ENCODE measurements around the gene LIN9. TPM values are rescaled to one million over a fixed set of nuclear protein-coding genes. Genes with fewer than 3 reads are reported as not detected.

Gene LIN9
- total RNA-seq, 2 experiments from 2014 or later, result 1.3 to 1.5 TPM

DNA sequence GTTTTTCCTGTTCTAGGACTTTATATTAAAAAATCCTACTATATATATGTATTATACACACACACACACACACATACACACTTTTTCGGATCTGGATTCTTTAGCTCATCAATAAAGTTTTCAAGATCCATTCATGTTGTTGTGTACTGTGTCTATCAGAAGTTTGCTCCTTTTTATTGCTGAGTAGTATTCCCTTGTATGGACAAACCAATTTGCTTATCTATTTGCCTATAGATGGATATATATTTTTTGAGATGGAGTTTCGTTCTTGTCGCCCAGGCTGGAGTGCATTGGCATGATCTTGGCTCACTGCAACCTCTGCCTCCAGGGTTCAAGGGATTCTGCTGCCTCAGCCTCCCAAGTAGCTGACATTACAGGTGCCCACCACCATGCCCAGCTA, 20.3 kb upstream of the LIN9 start:
- POLR2A ChIA-PET, result no interaction called here
- ATAC-seq (ENCODE audit: poor library complexity), result no peak
- peaks cover 5% of the 10 kb centered on the region for H3K27me3 Mint-ChIP-seq

DNA sequence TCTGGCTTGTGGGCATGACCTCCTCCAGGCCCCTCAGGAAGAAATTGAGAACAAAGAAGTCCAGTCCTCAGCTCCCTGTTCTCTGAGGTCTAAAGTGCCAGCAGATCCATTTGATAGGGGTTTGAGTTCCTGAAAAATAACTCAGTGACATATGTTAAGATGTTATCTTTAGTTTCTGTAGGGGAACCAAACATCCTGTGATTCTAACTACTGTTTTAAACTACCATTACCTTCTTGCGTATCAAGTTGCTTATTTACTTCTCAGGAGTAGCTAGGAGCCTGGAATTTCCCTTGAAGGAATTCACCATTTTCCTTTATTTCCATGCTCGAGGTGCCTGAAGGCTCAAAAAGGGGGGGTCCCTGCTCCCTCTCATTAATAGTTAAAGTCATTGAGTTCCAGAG, 18.8 kb upstream of the LIN9 start:
- no peak overlapping the region for H3K4me3 Mint-ChIP-seq
- no peaks in the 10 kb centered on the region for H3K36me3 Mint-ChIP-seq (ENCODE audit: low read depth)
- Histone ChIP-seq H3K27me3 (ENCODE audit: control insufficient read depth in 1 of 2, insufficient read depth in 2 of 2, low read length in 2 of 2) (no peaks in the 10 kb centered on the region), H3K4me3 (ENCODE audit: low read length) (no peak overlapping the region), H3K4me1 (ENCODE audit: insufficient read depth, low read length) (no peaks in the 10 kb centered on the region), H3K9me3 (ENCODE audit: control insufficient read depth in 1 of 2, insufficient read depth in 1 of 2, low read length in 2 of 2) (no peaks in the 10 kb centered on the region), H3K36me3 (ENCODE audit: insufficient read depth, low read length) (no peaks in the 10 kb centered on the region), H3K27ac (ENCODE audit: low read depth in 1 of 2, low read length in 2 of 2) (no peak overlapping the region)
- intact Hi-C loops (cut with DNase I, micrococcal nuclease), result no loop called here
- DNase-seq (no peak), ATAC-seq (ENCODE audit: poor library complexity) (no peak)
- peaks cover 6% of the 10 kb centered on the region for H3K27me3 Mint-ChIP-seq
- H3K9me3 Mint-ChIP-seq, result no peaks in the 10 kb centered on the region
- TF ChIP-seq, protein P1, sequence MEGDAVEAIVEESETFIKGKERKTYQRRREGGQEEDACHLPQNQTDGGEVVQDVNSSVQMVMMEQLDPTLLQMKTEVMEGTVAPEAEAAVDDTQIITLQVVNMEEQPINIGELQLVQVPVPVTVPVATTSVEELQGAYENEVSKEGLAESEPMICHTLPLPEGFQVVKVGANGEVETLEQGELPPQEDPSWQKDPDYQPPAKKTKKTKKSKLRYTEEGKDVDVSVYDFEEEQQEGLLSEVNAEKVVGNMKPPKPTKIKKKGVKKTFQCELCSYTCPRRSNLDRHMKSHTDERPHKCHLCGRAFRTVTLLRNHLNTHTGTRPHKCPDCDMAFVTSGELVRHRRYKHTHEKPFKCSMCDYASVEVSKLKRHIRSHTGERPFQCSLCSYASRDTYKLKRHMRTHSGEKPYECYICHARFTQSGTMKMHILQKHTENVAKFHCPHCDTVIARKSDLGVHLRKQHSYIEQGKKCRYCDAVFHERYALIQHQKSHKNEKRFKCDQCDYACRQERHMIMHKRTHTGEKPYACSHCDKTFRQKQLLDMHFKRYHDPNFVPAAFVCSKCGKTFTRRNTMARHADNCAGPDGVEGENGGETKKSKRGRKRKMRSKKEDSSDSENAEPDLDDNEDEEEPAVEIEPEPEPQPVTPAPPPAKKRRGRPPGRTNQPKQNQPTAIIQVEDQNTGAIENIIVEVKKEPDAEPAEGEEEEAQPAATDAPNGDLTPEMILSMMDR (IDR thresholded peaks at IDR 0.05), result no peak
- CTCF ChIA-PET, result interaction anchor here (0.6 kb wide), 1 partner anchor 69 kb away, joined by 3 read pairs; no protein-coding TSS in a partner anchor
- H3K4me1 Mint-ChIP-seq (ENCODE audit: low read depth), result no peaks in the 10 kb centered on the region
- POLR2A ChIA-PET, result no interaction called here
- no peak overlapping the region for H3K27ac Mint-ChIP-seq

More for the DNA sequence above, 20.3 kb upstream of the LIN9 start:
- Histone ChIP-seq H3K27me3 (ENCODE audit: control insufficient read depth in 1 of 2, insufficient read depth in 2 of 2, low read length in 2 of 2) (no peaks in the 10 kb centered on the region), H3K9me3 (ENCODE audit: control insufficient read depth in 1 of 2, insufficient read depth in 1 of 2, low read length in 2 of 2) (no peaks in the 10 kb centered on the region), H3K4me3 (ENCODE audit: low read length) (no peak overlapping the region), H3K27ac (ENCODE audit: low read depth in 1 of 2, low read length in 2 of 2) (no peak overlapping the region), H3K36me3 (ENCODE audit: insufficient read depth, low read length) (no peaks in the 10 kb centered on the region), H3K4me1 (ENCODE audit: insufficient read depth, low read length) (peaks cover 4% of the 10 kb centered on the region)
- H3K4me1 Mint-ChIP-seq (ENCODE audit: low read depth), result peaks cover 6% of the 10 kb centered on the region
- no peaks in the 10 kb centered on the region for H3K36me3 Mint-ChIP-seq (ENCODE audit: low read depth)
- TF ChIP-seq, protein P1 (IDR thresholded peaks at IDR 0.05), result no peak
- intact Hi-C loops (cut with DNase I, micrococcal nuclease), result no loop called here
- H3K27ac Mint-ChIP-seq, result no peak overlapping the region
- H3K9me3 Mint-ChIP-seq, result no peaks in the 10 kb centered on the region
- DNase-seq, result no peak
- no peak overlapping the region for H3K4me3 Mint-ChIP-seq
- CTCF ChIA-PET, result interaction anchor here (1.0 kb wide), 1 partner anchor 205 kb away, joined by 3 read pairs; no protein-coding TSS in a partner anchor

DNA sequence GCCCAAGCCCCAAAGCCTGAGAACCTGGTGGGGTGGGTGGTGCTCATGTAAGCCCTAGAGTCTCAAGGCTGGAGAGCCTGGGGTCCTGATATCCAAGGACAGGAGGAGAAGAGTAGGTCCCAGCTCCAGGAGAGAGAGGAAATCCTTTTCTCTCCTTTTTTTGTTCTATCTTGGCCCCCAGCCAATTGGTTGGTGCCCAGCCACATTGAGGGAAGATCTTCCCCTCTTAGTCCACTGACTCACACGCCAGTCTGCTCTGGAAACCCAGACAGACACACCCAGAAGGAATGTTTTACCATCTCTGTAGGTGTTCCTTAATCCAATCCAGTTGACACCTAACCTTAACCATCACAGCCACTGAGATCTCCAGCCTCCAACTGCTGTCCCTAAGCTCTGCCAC, 16.2 kb upstream of the LIN9 start:
- DNase-seq (no peak), ATAC-seq (ENCODE audit: poor library complexity) (no peak)
- no peak overlapping the region for H3K4me3 ChIP-seq (ENCODE audit: low read length)
- H3K36me3 ChIP-seq (ENCODE audit: insufficient read depth, low read length), result no peaks in the 10 kb centered on the region
- H3K27me3 Mint-ChIP-seq, result peaks cover 15% of the 10 kb centered on the region
- H3K27ac Mint-ChIP-seq, result no peak overlapping the region
- ChIA-PET POLR2A (no interaction called here), CTCF (interaction anchor here (1.2 kb wide), 1 partner anchor 8 kb away, joined by 3 read pairs; no protein-coding TSS in a partner anchor)
- no peak overlapping the region for H3K4me3 Mint-ChIP-seq
- H3K4me1 ChIP-seq (ENCODE audit: insufficient read depth, low read length), result no peaks in the 10 kb centered on the region
- H3K27ac ChIP-seq (ENCODE audit: low read depth in 1 of 2, low read length in 2 of 2), result no peak overlapping the region
- no peaks in the 10 kb centered on the region for H3K27me3 ChIP-seq (ENCODE audit: control insufficient read depth in 1 of 2, insufficient read depth in 2 of 2, low read length in 2 of 2)
- H3K4me1 Mint-ChIP-seq (ENCODE audit: low read depth), result no peaks in the 10 kb centered on the region
- H3K36me3 Mint-ChIP-seq (ENCODE audit: low read depth), result no peaks in the 10 kb centered on the region
- H3K9me3 ChIP-seq (ENCODE audit: control insufficient read depth in 1 of 2, insufficient read depth in 1 of 2, low read length in 2 of 2), result no peaks in the 10 kb centered on the region
- intact Hi-C loops (cut with DNase I, micrococcal nuclease), result no loop called here
- TF ChIP-seq, protein P1 (IDR thresholded peaks at IDR 0.05), result no peak
- H3K9me3 Mint-ChIP-seq, result no peaks in the 10 kb centered on the region

Measured in CD4-positive, alpha-beta T cell (primary cell).